Spleen (tissue), 7 donors: ENCODE results near the gene CFAP107.

ENCODE experiments used
- POLR2A ChIP-seq, 3 donors: fragments of 450-650 bp; IDR thresholded peaks; one replicate each; pipeline ENCODE4 v1.5.1; 2017; ENCODE audit warnings: antibody characterized with exemption in 3 of 3, mild to moderate bottlenecking in 1 of 3
- POLR2AphosphoS5 ChIP-seq, 3 donors: sonication (generic); formaldehyde crosslinking; IDR thresholded peaks; one replicate each; pipeline ENCODE4 v1.5.1; 2017; ENCODE audit warnings: antibody characterized with exemption in 3 of 3
- TF ChIP-seq, protein P1 (sequence below), 11 experiments: fragments of 200-600 bp in 7 of 11; fragments of 450-650 bp in 4 of 11; sonication (generic) in 4 of 11; IDR thresholded peaks in 8 of 11; conservative IDR thresholded peaks in 3 of 11; 1 replicate in 7 of 11; 2 replicates in 4 of 11; pipeline versions ENCODE4 v1.4.0 to v1.8.0; 2016 to 2021; ENCODE audit warnings: antibody characterized with exemption in 11 of 11, inconsistent platforms in 4 of 11, mild to moderate bottlenecking in 1 of 11
- donor health status: DM: no; HTN: no; CAD: no; lungs with moderate emphysema.
- donor health status: DM: no; HTN: no; CAD: no.
- donor health status: DM: no; HTN: no; CAD: no.

DNA sequence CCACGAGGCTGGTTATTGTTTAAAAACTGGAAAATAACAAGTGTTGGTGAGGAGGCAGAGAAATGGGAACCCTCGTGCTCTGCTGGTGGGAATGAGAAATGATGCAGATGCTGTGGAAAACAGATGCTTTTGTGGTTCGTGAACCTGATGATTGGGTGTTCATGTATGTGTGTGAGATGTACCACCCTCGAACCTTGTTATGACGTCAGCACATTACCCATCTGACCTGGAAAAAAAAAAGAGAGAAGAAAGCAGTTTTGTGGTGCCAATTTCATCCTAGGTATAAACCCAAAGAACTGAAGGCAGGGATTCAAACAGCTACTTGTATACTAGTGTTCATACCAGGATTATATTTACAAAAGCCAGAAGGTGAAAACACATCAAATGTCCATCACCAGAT is 6.4 kb upstream of the CFAP107 start:
- TF ChIP-seq, protein P1, sequence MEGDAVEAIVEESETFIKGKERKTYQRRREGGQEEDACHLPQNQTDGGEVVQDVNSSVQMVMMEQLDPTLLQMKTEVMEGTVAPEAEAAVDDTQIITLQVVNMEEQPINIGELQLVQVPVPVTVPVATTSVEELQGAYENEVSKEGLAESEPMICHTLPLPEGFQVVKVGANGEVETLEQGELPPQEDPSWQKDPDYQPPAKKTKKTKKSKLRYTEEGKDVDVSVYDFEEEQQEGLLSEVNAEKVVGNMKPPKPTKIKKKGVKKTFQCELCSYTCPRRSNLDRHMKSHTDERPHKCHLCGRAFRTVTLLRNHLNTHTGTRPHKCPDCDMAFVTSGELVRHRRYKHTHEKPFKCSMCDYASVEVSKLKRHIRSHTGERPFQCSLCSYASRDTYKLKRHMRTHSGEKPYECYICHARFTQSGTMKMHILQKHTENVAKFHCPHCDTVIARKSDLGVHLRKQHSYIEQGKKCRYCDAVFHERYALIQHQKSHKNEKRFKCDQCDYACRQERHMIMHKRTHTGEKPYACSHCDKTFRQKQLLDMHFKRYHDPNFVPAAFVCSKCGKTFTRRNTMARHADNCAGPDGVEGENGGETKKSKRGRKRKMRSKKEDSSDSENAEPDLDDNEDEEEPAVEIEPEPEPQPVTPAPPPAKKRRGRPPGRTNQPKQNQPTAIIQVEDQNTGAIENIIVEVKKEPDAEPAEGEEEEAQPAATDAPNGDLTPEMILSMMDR (IDR thresholded peaks at IDR 0.05 in 8 of 11, conservative IDR thresholded peaks at IDR 0.05 in 3 of 11) = no peak
- TF ChIP-seq POLR2AphosphoS5 (IDR thresholded peaks at IDR 0.05) (no peak), POLR2A (IDR thresholded peaks at IDR 0.05) (no peak)
